DND-41 (cell line): ENCODE results near the gene TXNIP.

ENCODE experiments used
- ATAC-seq: fragments of 200-7000 bp; cut with Tn5 transposase; 3 replicates; pipeline ENCODE4 v1.9.1; 2021; ENCODE audit warnings: low read depth; ENCODE audit not compliant: insufficient read depth
- DNase-seq: peaks from one replicate; pipeline ENCODE4 v3.0.0-alpha.2; 2020
- H2AFZ ChIP-seq: 2 replicates; pipeline ENCODE4 v1.6.0; 2012; ENCODE audit warnings: low read depth, low read length
- H3K27ac ChIP-seq: 2 replicates; pipeline ENCODE4 v1.5.1; 2012; ENCODE audit warnings: low read length, inconsistent platforms
- H3K27me3 ChIP-seq: fragments of 200-600 bp; sonication (generic); 2 replicates; pipeline ENCODE4 v1.6.0; 2012; ENCODE audit warnings: low read length, mild to moderate bottlenecking, inconsistent platforms; ENCODE audit not compliant: insufficient read depth, poor library complexity
- H3K36me3 ChIP-seq: 2 replicates; pipeline ENCODE4 v1.5.1; 2012; ENCODE audit warnings: low read length, inconsistent platforms; ENCODE audit not compliant: insufficient read depth
- H3K4me1 ChIP-seq: 2 replicates; pipeline ENCODE4 v1.5.1; 2012; ENCODE audit warnings: mild to moderate bottlenecking, low read length; ENCODE audit not compliant: insufficient read depth
- H3K4me2 ChIP-seq: 2 replicates; pipeline ENCODE4 v1.6.0; 2012; ENCODE audit warnings: mild to moderate bottlenecking, moderate library complexity, low read length, inconsistent platforms; ENCODE audit not compliant: insufficient read depth
- H3K4me3 ChIP-seq, 2 experiments: fragments of 200-600 bp in 1 of 2; shearing (Covaris generic) in 1 of 2; 2 replicates each; pipeline ENCODE4 v1.5.1; 2012 to 2016; ENCODE audit warnings: inconsistent platforms in 2 of 2, low read length in 2 of 2, mild to moderate bottlenecking in 2 of 2, low read depth in 1 of 2, moderate library complexity in 1 of 2
- H3K79me2 ChIP-seq: 2 replicates; pipeline ENCODE4 v1.6.0; 2012; ENCODE audit warnings: low read length, inconsistent platforms; ENCODE audit not compliant: insufficient read depth
- H3K9ac ChIP-seq: 2 replicates; pipeline ENCODE4 v1.6.0; 2012; ENCODE audit warnings: low read depth, mild to moderate bottlenecking, inconsistent platforms, low read length, moderate library complexity
- H3K9me3 ChIP-seq: 2 replicates; pipeline ENCODE4 v1.5.1; 2012; ENCODE audit warnings: low read length, moderate library complexity, mild to moderate bottlenecking, inconsistent platforms; ENCODE audit not compliant: insufficient read depth, severe bottlenecking
- H4K20me1 ChIP-seq: 2 replicates; pipeline ENCODE4 v1.6.0; 2012; ENCODE audit warnings: low read length; ENCODE audit not compliant: insufficient read depth
- CTCF ChIP-seq: IDR thresholded peaks from 2 replicates; pipeline ENCODE4 v1.5.1; 2012; ENCODE audit warnings: borderline replicate concordance, low read length, moderate library complexity, mild to moderate bottlenecking; ENCODE audit not compliant: poor library complexity, severe bottlenecking; ENCODE audit errors: extremely low read depth
- EZH2 ChIP-seq: IDR thresholded peaks from 3 replicates; pipeline ENCODE4 v1.6.1; 2012; ENCODE audit warnings: borderline replicate concordance, low read depth, mild to moderate bottlenecking, moderate library complexity, low read length, inconsistent platforms; ENCODE audit not compliant: severe bottlenecking

TXNIP gene

DNA sequence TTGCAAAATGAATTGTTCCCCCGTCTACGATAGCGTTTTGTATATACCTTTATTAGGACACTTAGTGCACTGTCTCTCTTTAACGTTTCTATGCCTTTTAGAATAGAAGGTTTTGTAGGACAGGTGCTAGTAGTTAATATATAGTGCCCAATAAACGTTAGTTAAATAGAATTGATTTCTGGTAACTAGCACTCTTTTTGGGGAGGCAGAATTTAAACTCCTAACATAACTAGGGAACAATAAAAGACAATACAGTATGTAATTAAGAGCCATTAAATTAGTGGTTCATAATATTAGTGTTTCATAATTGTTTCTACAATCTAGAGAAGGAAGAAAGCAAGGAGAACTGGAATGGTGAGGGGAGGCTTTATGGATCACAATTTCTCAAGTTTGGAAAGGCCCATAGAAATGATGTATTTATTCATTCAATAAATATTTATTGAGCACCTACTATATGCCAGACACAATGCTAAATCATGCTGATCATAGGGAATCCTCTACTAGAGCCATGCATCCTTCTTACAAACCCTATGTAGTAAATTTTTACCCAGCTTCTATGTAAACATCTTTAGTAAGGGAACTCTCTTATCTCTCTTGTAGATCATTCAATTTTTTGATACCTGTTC lies 31.1 kb downstream of the TXNIP start:
- Histone ChIP-seq H3K4me1 (peaks cover 50% of the 10 kb centered on the region), H3K4me3 (peak overlapping the region; percentile 64 to 80), H3K79me2 (0 out of 2 replicates have a peak, but pooled peaks cover 5% of the 10 kb centered on the region), H3K36me3 (no peaks in the 10 kb centered on the region), H3K27me3 (peaks cover 26% of the 10 kb centered on the region), H3K9me3 (no peaks in the 10 kb centered on the region), H3K4me2 (peak overlapping the region; percentile 98), H3K27ac (peak overlapping the region; percentile 74), H3K9ac (peak overlapping the region; percentile 64), H2AFZ (peak overlapping the region; percentile 87), H4K20me1 (no peaks in the 10 kb centered on the region; the same call in 1 of the 2 replicates)
- TF ChIP-seq CTCF (no peak), EZH2 (no peak)
- ATAC-seq (no peak), DNase-seq (no peak)

DNA sequence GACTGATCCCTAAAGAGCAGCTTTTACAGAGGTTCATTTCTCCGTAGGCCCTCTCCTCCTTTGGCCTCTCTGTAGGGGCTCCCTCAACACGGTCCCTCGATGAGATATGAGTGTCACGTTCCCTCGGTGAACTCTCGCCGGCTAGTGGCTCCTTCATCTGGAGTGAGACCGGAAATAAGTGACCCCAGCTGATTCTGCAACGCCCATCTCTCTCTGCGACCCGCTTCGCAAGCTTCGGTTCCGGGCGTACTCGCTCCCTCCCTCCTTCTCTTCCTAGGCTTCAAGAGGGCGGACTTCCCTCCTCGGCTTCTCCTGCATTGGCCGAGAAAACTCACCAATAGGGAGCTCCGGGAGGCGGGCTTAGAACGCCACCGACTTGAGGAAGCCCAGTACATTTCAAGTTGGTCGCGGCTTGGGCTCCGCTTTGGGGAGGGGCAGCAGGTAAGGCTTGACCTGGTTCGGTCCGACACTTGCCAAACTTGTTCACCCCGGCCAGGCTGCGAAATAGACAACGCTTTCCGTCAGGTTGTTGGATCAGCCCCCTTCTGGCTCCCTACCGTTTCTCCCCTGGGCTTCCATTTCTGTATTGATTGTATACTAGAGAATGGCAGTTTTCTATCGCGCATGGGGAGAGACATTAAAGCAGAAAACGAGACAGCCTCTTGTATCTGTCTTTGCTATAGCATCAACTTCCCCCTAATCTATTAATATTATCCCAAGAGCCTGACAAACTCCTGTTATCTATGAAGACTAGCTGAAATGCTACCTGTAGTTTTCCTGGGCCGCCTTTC lies 31.9 kb downstream of the TXNIP start, which contains the start of the genes ANKRD34A and POLR3GL:
Gene ANKRD34A, minus strand, starts transcription at position 248 of the 791 bp plus-strand sequence. CDS start 2,816 bp downstream, outside the sequence.
Gene POLR3GL, plus strand, starts transcription at position 363 of the 791 bp plus-strand sequence. CDS start 10,176 bp downstream, outside the sequence.
- Histone ChIP-seq H3K4me2 (peak within 1 kb of the TSS; percentile 98), H3K9ac (peak within 1 kb of the TSS; percentile 64), H3K4me1 (peaks cover 57% of the 10 kb centered on the region), H3K9me3 (no peaks in the 10 kb centered on the region), H2AFZ (peak within 1 kb of the TSS; percentile 87), H3K4me3 (peak within 1 kb of the TSS; percentile 64 to 80), H3K79me2 (0 out of 2 replicates have a peak, but pooled peaks cover 5% of the 10 kb centered on the region), H3K27me3 (peaks cover 26% of the 10 kb centered on the region), H4K20me1 (no peaks in the 10 kb centered on the region; the same call in 1 of the 2 replicates), H3K36me3 (no peaks in the 10 kb centered on the region), H3K27ac (peak within 1 kb of the TSS; percentile 74)
- TF ChIP-seq EZH2 (no peak), CTCF (no peak)
- ATAC-seq (peak; percentile 87), DNase-seq (peak; percentile 93)

DNA sequence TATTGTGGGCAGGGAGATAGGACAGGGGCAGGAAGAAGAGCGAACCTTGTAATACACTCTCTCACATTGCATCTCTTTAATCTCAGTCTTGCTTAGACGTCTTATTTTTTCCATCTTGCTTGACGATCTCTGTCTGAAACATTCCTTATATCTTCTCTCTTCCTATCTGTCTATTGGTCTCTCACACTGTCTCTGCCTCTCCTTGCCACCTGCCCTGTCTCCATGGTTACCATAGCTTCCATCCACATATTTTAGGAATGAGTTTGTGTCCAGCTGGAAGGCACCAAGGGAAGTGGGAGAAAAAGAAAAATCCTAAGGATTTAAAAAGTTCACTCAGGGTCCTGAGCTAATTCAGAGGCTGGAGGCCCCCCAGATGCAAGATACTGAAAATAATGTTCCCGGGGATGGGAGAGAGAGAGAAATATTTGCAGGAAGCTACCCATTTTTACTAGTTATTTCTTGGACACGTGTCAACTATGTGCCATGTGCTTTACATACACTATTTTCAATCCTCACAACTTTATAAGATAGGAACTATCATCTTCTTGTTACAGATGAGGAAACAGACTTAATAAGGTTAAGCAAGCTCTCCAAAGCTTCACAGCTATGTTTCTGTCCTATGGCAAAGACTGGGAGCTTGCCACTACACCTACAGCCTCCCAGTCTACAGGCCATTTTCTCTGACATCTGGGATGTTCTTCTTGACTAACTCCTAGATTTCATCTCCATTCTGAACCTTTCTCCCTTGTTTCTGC lies 32.9 kb downstream of the TXNIP start:
- no peak for DNase-seq
- Histone ChIP-seq H3K36me3 (no peaks in the 10 kb centered on the region), H2AFZ (no peak overlapping the region), H3K27ac (peak overlapping the region; percentile 63; the same call in 1 of the 2 replicates), H3K79me2 (0 out of 2 replicates have a peak, but pooled peaks cover 5% of the 10 kb centered on the region), H3K4me3 (peak overlapping the region in 1 of 2 experiments; percentile 80; a peak in 2 of 4 replicates), H3K4me1 (peaks cover 68% of the 10 kb centered on the region), H4K20me1 (no peaks in the 10 kb centered on the region; the same call in 1 of the 2 replicates), H3K4me2 (peak overlapping the region; percentile 98), H3K9me3 (no peaks in the 10 kb centered on the region), H3K27me3 (peaks cover 26% of the 10 kb centered on the region), H3K9ac (peak overlapping the region; percentile 64)
- ATAC-seq, result no peak
- TF ChIP-seq CTCF, result no peak
- no peak for TF ChIP-seq EZH2
